Measurements from ENCODE around the gene RPL37. TPM values are rescaled to one million over a fixed set of nuclear protein-coding genes. Genes with fewer than 3 reads are reported as not detected.

RPL37 gene
- total RNA-seq, 1 donor from 2014 or later = 965 TPM

GRCh38 chr5:40860711-40861110 lies 25.7 kb upstream of the RPL37 start:
- H3K4me3 ChIP-seq = no peak overlapping the region
- H3K27ac ChIP-seq = no peak overlapping the region
- TF ChIP-seq CTCF (IDR thresholded peaks at IDR 0.05) = no peak
- peaks cover 8% of the 10 kb centered on the region for H3K9me3 ChIP-seq
- no peaks in the 10 kb centered on the region for H3K36me3 ChIP-seq
- intact Hi-C loops (cut with DNase I) = no loop called here
- no peaks in the 10 kb centered on the region for H3K27me3 ChIP-seq (ENCODE audit: low read depth)
- DNase-seq = no peak
- no peaks in the 10 kb centered on the region for H3K4me1 ChIP-seq
- ATAC-seq = no peak

- no peak overlapping the region for H3K27ac ChIP-seq
- no peaks in the 10 kb centered on the region for H3K9me3 ChIP-seq
- DNase-seq = no peak
- ATAC-seq = no peak
- no peaks in the 10 kb centered on the region for H3K27me3 ChIP-seq (ENCODE audit: low read depth)
- H3K4me1 ChIP-seq = no peaks in the 10 kb centered on the region
- H3K36me3 ChIP-seq = peaks cover 36% of the 10 kb centered on the region
- intact Hi-C loops (cut with DNase I) = no loop called here
- H3K4me3 ChIP-seq = no peak overlapping the region
- TF ChIP-seq CTCF (IDR thresholded peaks at IDR 0.05) = no peak
These were observed 18.7 kb upstream of the RPL37 start for GRCh38 chr5:40853632-40854192.

- Histone ChIP-seq H3K4me3 (no peak overlapping the region), H3K36me3 (peaks cover 39% of the 10 kb centered on the region), H3K9me3 (no peaks in the 10 kb centered on the region), H3K27ac (no peak overlapping the region), H3K4me1 (peaks cover 18% of the 10 kb centered on the region), H3K27me3 (ENCODE audit: low read depth) (no peaks in the 10 kb centered on the region)
- DNase-seq (no peak), ATAC-seq (no peak)
- TF ChIP-seq CTCF (IDR thresholded peaks at IDR 0.05) = no peak
- intact Hi-C loops (cut with DNase I) = no loop called here
These were observed 12.5 kb upstream of the RPL37 start for GRCh38 chr5:40847525-40847924.

- intact Hi-C loops (cut with DNase I) = no loop called here
- Histone ChIP-seq H3K9me3 (no peaks in the 10 kb centered on the region), H3K36me3 (peaks cover 37% of the 10 kb centered on the region), H3K27ac (no peak overlapping the region), H3K4me1 (peaks cover 23% of the 10 kb centered on the region), H3K27me3 (ENCODE audit: low read depth) (no peaks in the 10 kb centered on the region), H3K4me3 (no peak overlapping the region)
- no peak for TF ChIP-seq CTCF (IDR thresholded peaks at IDR 0.05)
- ATAC-seq (no peak), DNase-seq (no peak)
These were observed 11.3 kb upstream of the RPL37 start for GRCh38 chr5:40846371-40846770.

GRCh38 chr5:40844565-40844964 lies 9.5 kb upstream of the RPL37 start:
- H3K27me3 ChIP-seq (ENCODE audit: low read depth) = no peaks in the 10 kb centered on the region
- H3K4me1 ChIP-seq = peaks cover 23% of the 10 kb centered on the region
- DNase-seq = no peak
- peaks cover 30% of the 10 kb centered on the region for H3K36me3 ChIP-seq
- H3K27ac ChIP-seq = no peak overlapping the region
- intact Hi-C loops (cut with DNase I) = no loop called here
- H3K9me3 ChIP-seq = no peaks in the 10 kb centered on the region
- no peak for ATAC-seq
- TF ChIP-seq CTCF (IDR thresholded peaks at IDR 0.05) = no peak
- no peak overlapping the region for H3K4me3 ChIP-seq

Data from lower lobe of right lung (tissue), 2 donors.